HG02852 (cell line): ENCODE results near the gene KRTAP10-9.
"Not testable (repeated sequence)": the region's sequence is repeated elsewhere in the genome, so short reads cannot be mapped to it uniquely, and the experiment has no call there.

Source experiments
- ATAC-seq: cut with Tn5 transposase; IDR thresholded peaks from one replicate; pipeline ENCODE4 v1.9.1; 2021; ENCODE audit warnings: mild to moderate bottlenecking, moderate library complexity; ENCODE audit not compliant: unreplicated experiment

Gene KRTAP10-9

GRCh38 chr21:44657635-44658540 is 31.0 kb downstream of the KRTAP10-9 start, which contains the start of gene KRTAP12-3:
Gene KRTAP12-3 (plus strand): TSS chr21:44657932. CDS start chr21:44657980, 48 bp downstream.
- ATAC-seq, result no peak

DNA sequence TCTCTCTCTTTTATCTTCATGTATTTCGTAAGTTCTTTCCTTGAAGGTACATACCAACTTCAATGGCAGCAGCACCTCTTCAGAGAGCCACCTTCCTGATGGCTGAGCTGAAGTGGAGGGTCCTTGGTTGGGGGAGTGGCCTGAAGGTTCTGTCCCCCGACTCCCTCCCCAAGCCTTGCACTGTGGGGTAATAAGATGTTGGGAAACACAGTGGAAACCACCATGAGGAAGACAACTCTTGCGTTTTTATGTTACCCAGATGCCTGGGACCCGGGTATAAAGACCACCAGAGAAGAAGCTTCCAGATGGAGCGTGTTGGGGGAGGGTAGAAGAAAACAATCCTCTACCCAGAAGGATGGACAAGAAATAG is 31.6 kb downstream of the KRTAP10-9 start:
- ATAC-seq, result no peak

DNA sequence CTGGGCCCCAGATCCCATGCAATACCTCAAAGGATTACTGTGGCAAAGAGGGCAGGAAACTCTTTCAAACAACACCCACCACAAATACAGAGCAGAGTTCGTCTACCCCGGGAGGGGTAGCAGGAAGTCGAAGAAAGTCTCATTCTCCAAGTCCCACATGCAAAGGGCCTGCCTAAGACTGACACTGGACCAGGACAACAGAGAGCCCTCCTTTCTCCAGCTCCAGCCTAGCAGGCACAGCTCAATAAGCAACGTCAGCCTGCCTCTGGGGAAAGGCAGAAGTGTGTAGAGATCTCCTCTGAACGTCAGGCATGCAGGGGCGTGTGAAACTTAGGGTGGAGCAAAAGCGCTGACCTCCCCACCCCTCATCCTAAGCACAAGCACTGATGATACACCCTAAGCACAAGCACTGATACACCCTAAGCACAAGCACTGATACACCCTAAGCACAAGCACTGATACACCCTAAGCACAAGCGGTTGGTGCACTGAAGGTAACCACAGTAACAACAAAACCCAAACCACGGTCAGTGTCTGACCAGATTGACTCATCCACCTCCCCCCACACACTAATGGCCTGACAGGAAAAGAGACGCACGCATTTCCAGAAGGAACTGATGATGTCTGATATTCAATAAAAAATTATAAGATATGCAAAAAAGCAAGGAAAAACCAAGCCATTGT is 32.2 kb downstream of the KRTAP10-9 start:
- ATAC-seq, result no peak

- ATAC-seq, result not testable (repeated sequence)
These were observed 34.7 kb downstream of the KRTAP10-9 start for GRCh38 chr21:44661567-44661966.

- ATAC-seq, result no peak
These were observed 37.8 kb downstream of the KRTAP10-9 start for GRCh38 chr21:44664691-44665090.

- no peak for ATAC-seq
These were observed 39.8 kb downstream of the KRTAP10-9 start, which contains the start of gene KRTAP12-2 for GRCh38 chr21:44666401-44667320. Gene KRTAP12-2 (minus strand): TSS chr21:44666927. CDS start chr21:44666886, 41 bp downstream.

- ATAC-seq, result no peak
These were observed 40.7 kb downstream of the KRTAP10-9 start for GRCh38 chr21:44667612-44668011.

DNA sequence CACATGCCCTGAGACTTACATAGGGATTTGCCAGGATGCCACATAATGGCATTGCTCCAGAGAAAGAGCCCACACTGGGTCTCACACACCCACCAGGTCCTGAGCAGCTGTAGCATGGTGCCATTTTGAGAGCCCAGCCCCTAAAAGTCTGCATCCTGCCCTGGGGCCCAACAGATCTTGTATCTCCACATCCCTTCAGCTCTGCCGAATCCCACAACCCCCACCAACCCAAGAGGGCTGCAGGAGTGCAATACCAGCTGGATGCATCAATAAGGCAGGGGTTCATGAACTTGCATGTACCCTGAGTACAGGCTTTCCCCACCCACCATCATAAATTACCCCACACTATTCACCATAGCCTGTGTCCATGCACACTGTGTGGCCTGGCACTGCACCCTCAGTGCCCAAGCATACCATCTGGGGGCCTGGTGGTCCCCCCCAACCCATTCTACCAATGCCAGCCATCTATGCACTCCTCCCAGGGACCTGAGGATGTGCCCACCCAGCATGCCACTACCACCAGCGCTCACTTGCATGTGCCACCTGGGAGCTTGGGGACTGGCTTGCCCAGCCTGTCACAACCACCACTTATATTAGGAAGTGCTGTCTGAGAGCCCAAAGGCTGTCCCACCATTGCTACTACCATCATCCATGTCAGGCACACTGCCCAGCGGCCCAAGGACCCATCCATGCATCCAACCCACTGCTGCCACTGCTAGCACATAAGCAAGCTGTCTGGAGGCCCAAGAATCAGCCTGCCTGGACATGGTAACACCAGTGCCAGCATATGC is 43.9 kb downstream of the KRTAP10-9 start:
- no peak for ATAC-seq

DNA sequence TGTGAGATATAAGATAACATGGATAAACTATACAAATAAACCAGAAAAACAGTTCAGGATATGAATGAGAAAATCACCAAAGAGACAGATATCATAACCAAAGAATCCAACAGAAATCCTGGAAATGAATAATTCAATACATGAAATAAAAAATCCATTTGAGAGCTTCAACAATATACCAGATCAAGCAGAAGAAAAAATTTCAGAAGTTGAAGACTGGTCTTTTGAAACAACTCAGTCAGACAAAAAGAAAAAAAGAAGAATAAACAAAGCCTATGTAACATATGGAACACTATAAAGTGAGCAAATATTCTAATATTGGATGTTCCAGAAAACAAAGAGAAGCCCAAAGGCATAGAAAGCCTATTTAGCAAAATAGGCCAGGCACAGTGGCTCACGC is 45.0 kb downstream of the KRTAP10-9 start:
- no peak for ATAC-seq

GRCh38 chr21:44677881-44678280 is 51.0 kb downstream of the KRTAP10-9 start:
- no peak for ATAC-seq
